Chondrocyte (in vitro differentiated cells): ENCODE results near the gene TBC1D10A. TPM values are rescaled to one million over a fixed set of nuclear protein-coding genes. Genes with fewer than 3 reads are reported as not detected.

ENCODE experiments used
- DNase-seq: peaks from one replicate; pipeline ENCODE4 v3.0.0; 2021; ENCODE audit warnings: mixed read lengths, low spot score
- H3K27ac Mint-ChIP-seq: one replicate; pipeline ENCODE4 v1.8.0; 2021; ENCODE audit warnings: mild to moderate bottlenecking, moderate library complexity, mixed read lengths; ENCODE audit not compliant: unreplicated experiment
- H3K27me3 Mint-ChIP-seq: 2 replicates; pipeline ENCODE4 v1.8.0; 2021; ENCODE audit warnings: low read depth, mixed read lengths
- H3K36me3 Mint-ChIP-seq: 2 replicates; pipeline ENCODE4 v1.8.0; 2021; ENCODE audit warnings: low read depth, mixed read lengths
- H3K4me1 Mint-ChIP-seq: 2 replicates; pipeline ENCODE4 v1.8.0; 2021; ENCODE audit warnings: low read depth, mild to moderate bottlenecking, mixed read lengths
- H3K4me3 Mint-ChIP-seq: one replicate; pipeline ENCODE4 v1.8.0; 2021; ENCODE audit warnings: mild to moderate bottlenecking, moderate library complexity, mixed read lengths; ENCODE audit not compliant: unreplicated experiment
- H3K9me3 Mint-ChIP-seq: 2 replicates; pipeline ENCODE4 v1.8.0; 2021; ENCODE audit warnings: low read depth, mixed read lengths
- total RNA-seq: library from RNA; stranded (reverse); gene quantifications from 3 replicates; pipeline ENCODE4 v1.2.1, GENCODE V29; 2021
- TF ChIP-seq, protein P1 (sequence below): fragments of 200-600 bp; sonication (generic); IDR thresholded peaks from 2 replicates; pipeline ENCODE4 v1.5.0; 2021; ENCODE audit warnings: antibody characterized with exemption, mild to moderate bottlenecking, moderate library complexity

TBC1D10A gene
- total RNA-seq, 1 donor from 2014 or later: 26.9 TPM

DNA sequence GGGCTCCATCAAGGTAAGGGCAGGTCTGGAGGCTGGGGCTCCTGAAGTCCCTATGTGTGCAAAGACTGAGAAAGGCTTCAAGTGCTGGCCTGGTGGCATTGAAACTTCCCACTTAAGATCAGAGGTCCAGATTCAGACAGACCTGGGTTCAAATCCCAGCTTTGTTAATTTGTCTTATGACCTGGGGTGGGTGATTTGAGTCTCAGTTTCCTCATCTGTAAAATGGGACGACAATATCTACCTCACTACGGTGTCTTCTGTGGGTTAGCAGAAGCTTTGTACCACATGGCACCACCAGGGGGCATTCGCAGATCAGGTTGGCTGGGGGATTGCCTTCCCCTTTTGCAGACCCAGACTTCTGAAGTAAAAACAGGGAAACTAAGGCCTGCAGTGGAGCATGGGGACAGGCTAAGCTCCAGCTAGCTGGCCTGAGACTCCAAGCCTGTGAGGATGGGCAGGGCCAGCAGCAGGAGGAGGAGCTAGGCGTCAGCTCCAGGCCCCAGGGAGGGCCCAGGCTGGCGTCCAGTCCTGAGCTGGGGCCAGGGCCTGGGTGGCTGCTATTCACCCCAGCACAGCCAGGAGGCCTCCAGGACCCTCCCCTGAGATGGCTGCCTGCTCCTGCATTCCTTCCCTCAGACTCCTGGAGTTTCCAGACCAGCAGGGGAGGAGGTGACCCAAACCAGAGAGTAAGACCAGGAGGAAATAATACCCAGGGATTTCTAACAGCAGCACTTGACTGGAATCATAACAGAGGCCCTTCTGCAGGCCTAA, 38.9 kb downstream of the TBC1D10A start:
- TF ChIP-seq, protein P1, sequence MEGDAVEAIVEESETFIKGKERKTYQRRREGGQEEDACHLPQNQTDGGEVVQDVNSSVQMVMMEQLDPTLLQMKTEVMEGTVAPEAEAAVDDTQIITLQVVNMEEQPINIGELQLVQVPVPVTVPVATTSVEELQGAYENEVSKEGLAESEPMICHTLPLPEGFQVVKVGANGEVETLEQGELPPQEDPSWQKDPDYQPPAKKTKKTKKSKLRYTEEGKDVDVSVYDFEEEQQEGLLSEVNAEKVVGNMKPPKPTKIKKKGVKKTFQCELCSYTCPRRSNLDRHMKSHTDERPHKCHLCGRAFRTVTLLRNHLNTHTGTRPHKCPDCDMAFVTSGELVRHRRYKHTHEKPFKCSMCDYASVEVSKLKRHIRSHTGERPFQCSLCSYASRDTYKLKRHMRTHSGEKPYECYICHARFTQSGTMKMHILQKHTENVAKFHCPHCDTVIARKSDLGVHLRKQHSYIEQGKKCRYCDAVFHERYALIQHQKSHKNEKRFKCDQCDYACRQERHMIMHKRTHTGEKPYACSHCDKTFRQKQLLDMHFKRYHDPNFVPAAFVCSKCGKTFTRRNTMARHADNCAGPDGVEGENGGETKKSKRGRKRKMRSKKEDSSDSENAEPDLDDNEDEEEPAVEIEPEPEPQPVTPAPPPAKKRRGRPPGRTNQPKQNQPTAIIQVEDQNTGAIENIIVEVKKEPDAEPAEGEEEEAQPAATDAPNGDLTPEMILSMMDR: peak; percentile 82
- no peak for DNase-seq
- H3K4me1 Mint-ChIP-seq: peaks cover 31% of the 10 kb centered on the region
- H3K36me3 Mint-ChIP-seq: peaks cover 12% of the 10 kb centered on the region
- peak overlapping the region; percentile 95 for H3K27ac Mint-ChIP-seq
- H3K27me3 Mint-ChIP-seq: no peaks in the 10 kb centered on the region
- no peaks in the 10 kb centered on the region for H3K9me3 Mint-ChIP-seq
- H3K4me3 Mint-ChIP-seq: peak overlapping the region; percentile 77

DNA sequence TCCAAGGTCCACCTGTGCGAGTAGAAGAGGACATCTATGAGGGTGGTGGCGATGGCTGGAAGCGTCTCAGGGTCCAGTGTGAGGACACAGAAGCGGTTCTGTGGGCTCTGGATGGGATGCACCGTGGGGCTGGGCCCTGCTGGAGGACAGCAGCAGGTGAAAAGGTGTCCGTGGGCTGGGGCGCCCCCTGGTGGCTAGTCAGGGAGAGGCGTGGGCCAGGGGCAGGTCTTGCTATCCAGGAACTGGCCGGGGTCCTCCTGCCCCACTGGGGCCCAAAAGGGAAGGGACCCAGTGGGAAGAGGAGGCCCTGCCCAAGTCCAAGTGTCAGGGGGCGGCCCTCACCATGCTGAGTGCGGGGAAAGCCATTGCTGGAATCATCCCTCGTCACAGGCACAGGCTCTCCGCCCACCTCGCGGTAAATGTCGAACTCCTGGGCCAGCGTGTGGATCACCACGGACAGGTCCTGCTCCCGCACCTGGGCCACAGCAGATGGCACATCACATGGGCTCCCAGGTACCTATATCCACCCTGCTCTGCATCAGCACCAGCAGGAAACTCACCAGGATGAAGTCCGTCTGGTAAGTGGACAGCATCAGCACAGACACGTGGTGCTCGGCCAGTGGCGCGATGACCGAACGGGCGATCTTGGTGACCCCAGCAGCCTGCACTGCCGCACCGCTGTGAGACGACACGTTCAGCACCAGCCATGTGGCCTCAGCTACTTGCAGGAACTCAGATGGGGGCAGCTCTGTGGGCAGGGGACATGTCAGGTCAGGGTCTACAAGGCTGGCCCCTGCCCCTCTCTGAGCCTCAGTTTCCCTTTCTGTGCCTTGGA, 39.7 kb downstream of the TBC1D10A start:
- Mint-ChIP-seq H3K4me3 (no peak overlapping the region), H3K27me3 (no peaks in the 10 kb centered on the region), H3K36me3 (peaks cover 10% of the 10 kb centered on the region), H3K27ac (no peak overlapping the region), H3K4me1 (peaks cover 31% of the 10 kb centered on the region), H3K9me3 (no peaks in the 10 kb centered on the region)
- no peak for DNase-seq
- TF ChIP-seq, protein P1: peak; percentile 89

DNA sequence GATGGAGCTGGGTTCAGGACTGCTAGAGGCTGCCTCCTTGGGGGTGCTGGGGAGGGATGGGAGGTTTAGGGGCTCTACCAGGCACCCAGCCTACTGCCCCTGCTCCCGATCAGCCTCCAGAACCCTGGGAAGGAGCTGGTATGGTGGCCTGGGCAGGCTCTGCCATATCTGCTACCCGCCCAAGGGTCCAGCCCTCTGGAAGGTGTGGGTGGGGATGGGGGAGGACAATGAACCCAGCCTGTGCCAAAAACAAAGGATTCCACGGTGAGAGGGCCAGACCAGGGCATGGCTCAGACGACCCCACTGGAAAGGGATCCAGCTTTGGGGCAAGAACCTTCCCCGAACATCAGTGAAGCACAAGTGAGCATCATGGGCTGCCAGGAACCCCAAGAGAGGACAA, 40.4 kb downstream of the TBC1D10A start:
- Mint-ChIP-seq H3K4me1 (peaks cover 26% of the 10 kb centered on the region), H3K27me3 (no peaks in the 10 kb centered on the region), H3K27ac (no peak overlapping the region), H3K4me3 (no peak overlapping the region), H3K9me3 (no peaks in the 10 kb centered on the region), H3K36me3 (peaks cover 10% of the 10 kb centered on the region)
- DNase-seq: no peak
- TF ChIP-seq, protein P1: no peak

DNA sequence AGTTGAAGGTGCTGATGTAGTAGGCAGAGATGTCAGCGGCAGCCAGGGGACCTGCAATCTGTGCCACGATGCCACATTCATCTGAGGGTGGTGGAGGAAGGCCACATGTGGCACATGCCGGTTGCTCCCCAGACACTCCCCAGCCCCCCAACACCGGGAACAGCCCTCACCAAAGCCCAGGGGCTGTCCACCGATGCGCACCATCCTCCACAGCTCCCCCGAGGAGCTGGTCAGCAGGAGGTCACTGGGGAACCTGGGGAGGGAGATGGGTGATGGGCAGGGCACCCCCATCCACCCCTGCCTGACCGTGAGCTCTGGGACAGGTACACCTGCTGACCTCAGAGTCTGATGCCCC, 40.9 kb downstream of the TBC1D10A start:
- Mint-ChIP-seq H3K27me3 (no peaks in the 10 kb centered on the region), H3K4me1 (peaks cover 21% of the 10 kb centered on the region), H3K4me3 (no peak overlapping the region), H3K36me3 (peaks cover 10% of the 10 kb centered on the region), H3K9me3 (no peaks in the 10 kb centered on the region), H3K27ac (no peak overlapping the region)
- TF ChIP-seq, protein P1: no peak
- no peak for DNase-seq

DNA sequence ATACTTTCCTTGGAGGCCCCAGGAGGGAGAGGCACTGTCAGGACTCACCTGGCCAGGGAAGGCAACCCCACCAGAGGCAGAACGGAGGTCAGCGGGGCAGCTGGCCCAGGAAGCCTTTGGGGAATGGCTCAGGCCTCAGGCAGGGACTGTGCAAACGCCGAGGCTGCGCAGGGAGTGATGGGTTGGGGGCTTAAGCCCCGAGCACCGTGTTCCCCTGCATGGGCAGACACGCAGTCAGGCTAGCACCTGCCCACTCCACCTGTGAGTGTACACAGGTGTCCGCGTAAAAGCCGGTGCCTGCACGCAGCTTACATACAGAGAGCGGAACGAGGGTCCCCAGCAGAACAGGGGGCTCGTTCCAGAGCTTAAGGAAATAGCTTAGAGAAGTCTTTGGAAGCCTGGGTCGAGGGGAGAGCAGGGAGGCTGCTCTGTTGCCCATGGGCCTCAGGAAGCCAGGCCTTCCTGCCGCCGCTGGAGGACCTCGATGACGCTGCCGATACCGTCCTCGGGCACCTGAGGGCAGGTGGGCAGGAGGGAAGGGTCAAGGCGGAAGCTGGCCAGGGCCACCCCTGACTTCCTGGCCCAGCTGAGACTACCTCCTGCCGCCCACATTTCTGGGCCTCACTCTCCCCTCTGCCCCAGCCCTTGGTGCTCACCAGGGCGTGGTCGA, 41.4 kb downstream of the TBC1D10A start:
- no peak overlapping the region for H3K27ac Mint-ChIP-seq
- no peak for DNase-seq
- H3K4me3 Mint-ChIP-seq: no peak overlapping the region
- TF ChIP-seq, protein P1: no peak
- H3K4me1 Mint-ChIP-seq: peaks cover 18% of the 10 kb centered on the region
- H3K36me3 Mint-ChIP-seq: peaks cover 10% of the 10 kb centered on the region
- no peaks in the 10 kb centered on the region for H3K27me3 Mint-ChIP-seq
- H3K9me3 Mint-ChIP-seq: no peaks in the 10 kb centered on the region
